ENCODE results near the gene KRT10. TPM values are rescaled to one million over a fixed set of nuclear protein-coding genes. Genes with fewer than 3 reads are reported as not detected.

KRT10 gene
- polyA plus RNA-seq, 3 donors, result 9.7 to 79.1 (median 58.7) TPM

DNA sequence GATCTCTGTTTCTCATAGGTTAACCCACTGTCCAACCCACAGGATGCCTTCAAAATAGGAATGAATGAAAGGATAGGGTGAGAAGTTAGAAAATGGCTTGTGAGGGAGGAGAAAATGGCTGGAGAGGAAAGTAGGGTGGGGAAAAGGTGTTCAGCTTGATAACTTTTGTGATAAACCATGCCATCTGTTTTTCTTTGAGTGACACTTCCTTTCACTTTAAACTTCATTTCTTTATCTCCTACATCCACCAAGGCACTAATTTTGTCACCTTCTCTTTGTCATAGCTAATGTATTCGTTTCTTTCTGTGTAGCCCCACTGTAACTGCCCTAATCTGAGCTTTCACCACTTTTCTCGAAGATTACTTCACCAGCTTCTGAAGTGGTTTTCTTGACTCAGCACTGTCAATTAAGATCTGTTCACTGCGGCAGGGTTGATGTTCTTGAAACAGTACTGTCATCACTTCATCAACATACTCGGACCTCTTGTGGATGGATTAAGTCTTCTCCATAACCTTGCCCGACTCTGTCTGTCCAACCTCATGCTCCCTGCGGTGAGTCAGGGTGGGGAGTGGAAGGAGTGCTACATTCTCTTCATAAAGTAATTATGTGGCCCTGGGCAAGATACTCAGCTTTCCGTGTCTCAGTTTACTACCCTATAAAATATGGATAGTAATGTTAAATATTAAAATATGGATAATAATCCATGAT is 5.5 kb upstream of the KRT10 start:
- intact Hi-C loops (cut with micrococcal nuclease), result no loop called here
- H3K4me1 ChIP-seq (ENCODE audit: control insufficient read depth in 1 of 2, insufficient read depth in 2 of 2, low read length in 2 of 2), result no peaks in the 10 kb centered on the region
- H4K20me1 ChIP-seq (ENCODE audit: insufficient read depth, low read length), result no peaks in the 10 kb centered on the region
- peaks cover 5 to 11% of the 10 kb centered on the region in 2 donors for H3K27me3 ChIP-seq (ENCODE audit: control insufficient read depth in 2 of 2, insufficient read depth in 2 of 2, low read length in 2 of 2)
- H3K4me3 ChIP-seq (replicated peaks in 1 of 3; ENCODE audit: low read depth in 2 of 3, low read length in 3 of 3), result no peak overlapping the region
- H3K9ac ChIP-seq (ENCODE audit: insufficient read depth, low read length, poor library complexity, severe bottlenecking), result no peak overlapping the region
- H2AFZ ChIP-seq (ENCODE audit: insufficient read depth, low read depth, low read length, poor library complexity, severe bottlenecking), result no peak overlapping the region
- Mint-ChIP-seq H3K27ac (no peak overlapping the region), H3K9me3 (peaks cover 2 to 8% (median 4%) of the 10 kb centered on the region in 7 donors), H3K27me3 (ENCODE audit: low read depth in 3 of 3) (peaks cover 13 to 26% (median 19%) of the 10 kb centered on the region in 3 donors), H3K4me3 (no peak overlapping the region), H3K4me1 (no peaks in the 10 kb centered on the region), H3K36me3 (no peaks in the 10 kb centered on the region)
- no peaks in the 10 kb centered on the region for H3K79me2 ChIP-seq (ENCODE audit: insufficient read depth, low read length)
- no peaks in the 10 kb centered on the region for H3K9me3 ChIP-seq (replicated peaks in 1 of 2; ENCODE audit: control insufficient read depth in 1 of 2, insufficient read depth in 1 of 2, low read length in 2 of 2)
- TF ChIP-seq, protein P1, sequence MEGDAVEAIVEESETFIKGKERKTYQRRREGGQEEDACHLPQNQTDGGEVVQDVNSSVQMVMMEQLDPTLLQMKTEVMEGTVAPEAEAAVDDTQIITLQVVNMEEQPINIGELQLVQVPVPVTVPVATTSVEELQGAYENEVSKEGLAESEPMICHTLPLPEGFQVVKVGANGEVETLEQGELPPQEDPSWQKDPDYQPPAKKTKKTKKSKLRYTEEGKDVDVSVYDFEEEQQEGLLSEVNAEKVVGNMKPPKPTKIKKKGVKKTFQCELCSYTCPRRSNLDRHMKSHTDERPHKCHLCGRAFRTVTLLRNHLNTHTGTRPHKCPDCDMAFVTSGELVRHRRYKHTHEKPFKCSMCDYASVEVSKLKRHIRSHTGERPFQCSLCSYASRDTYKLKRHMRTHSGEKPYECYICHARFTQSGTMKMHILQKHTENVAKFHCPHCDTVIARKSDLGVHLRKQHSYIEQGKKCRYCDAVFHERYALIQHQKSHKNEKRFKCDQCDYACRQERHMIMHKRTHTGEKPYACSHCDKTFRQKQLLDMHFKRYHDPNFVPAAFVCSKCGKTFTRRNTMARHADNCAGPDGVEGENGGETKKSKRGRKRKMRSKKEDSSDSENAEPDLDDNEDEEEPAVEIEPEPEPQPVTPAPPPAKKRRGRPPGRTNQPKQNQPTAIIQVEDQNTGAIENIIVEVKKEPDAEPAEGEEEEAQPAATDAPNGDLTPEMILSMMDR (IDR thresholded peaks at IDR 0.05), result no peak
- no peak for DNase-seq
- 20% methylated on average over 2 of the region's 7 CpGs for WGBS (ENCODE audit: insufficient coverage)
- no peak overlapping the region for H3K4me2 ChIP-seq (replicated peaks; ENCODE audit: extremely low read depth, low read length, poor library complexity, severe bottlenecking)
- no peaks in the 10 kb centered on the region for H3K36me3 ChIP-seq (replicated peaks in 1 of 2; ENCODE audit: control insufficient read depth in 1 of 2, insufficient read depth in 2 of 2, low read length in 2 of 2)
- H3K27ac ChIP-seq (ENCODE audit: low read depth in 1 of 2, low read length in 2 of 2), result no peak overlapping the region

DNA sequence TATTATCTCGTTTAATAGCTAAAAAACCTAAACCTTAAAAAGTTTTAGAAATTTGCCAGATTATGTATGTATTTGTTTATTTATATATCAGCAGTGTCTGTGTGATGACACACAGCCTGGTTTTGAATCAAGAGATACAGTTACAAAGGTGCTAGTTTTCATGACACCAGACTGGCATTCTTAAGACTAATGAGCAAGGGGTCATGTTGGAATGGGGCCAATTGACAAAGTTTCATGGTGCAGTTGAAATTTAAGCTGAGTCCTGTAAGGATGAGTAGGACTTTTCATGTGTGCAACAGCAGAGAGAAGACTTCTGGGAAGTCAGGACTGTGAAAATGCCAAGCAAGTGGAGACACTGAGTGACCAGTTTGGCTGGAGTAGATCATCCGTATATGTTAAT is 3.2 kb upstream of the KRT10 start:
- Histone ChIP-seq H3K79me2 (ENCODE audit: insufficient read depth, low read length) (no peaks in the 10 kb centered on the region), H3K27me3 (ENCODE audit: control insufficient read depth in 2 of 2, insufficient read depth in 2 of 2, low read length in 2 of 2) (peaks cover 10 to 26% of the 10 kb centered on the region in 2 donors), H3K4me3 (replicated peaks in 1 of 3; ENCODE audit: low read depth in 2 of 3, low read length in 3 of 3) (no peak overlapping the region), H3K36me3 (replicated peaks in 1 of 2; ENCODE audit: control insufficient read depth in 1 of 2, insufficient read depth in 2 of 2, low read length in 2 of 2) (no peaks in the 10 kb centered on the region), H4K20me1 (ENCODE audit: insufficient read depth, low read length) (no peaks in the 10 kb centered on the region), H3K27ac (ENCODE audit: low read depth in 1 of 2, low read length in 2 of 2) (no peak overlapping the region), H2AFZ (ENCODE audit: insufficient read depth, low read depth, low read length, poor library complexity, severe bottlenecking) (no peak overlapping the region), H3K9ac (ENCODE audit: insufficient read depth, low read length, poor library complexity, severe bottlenecking) (no peak overlapping the region), H3K4me2 (replicated peaks; ENCODE audit: extremely low read depth, low read length, poor library complexity, severe bottlenecking) (no peak overlapping the region), H3K9me3 (replicated peaks in 1 of 2; ENCODE audit: control insufficient read depth in 1 of 2, insufficient read depth in 1 of 2, low read length in 2 of 2) (no peaks in the 10 kb centered on the region), H3K4me1 (ENCODE audit: control insufficient read depth in 1 of 2, insufficient read depth in 2 of 2, low read length in 2 of 2) (no peaks in the 10 kb centered on the region)
- intact Hi-C loops (cut with micrococcal nuclease), result no loop called here
- peak overlapping the region in 1 of 2 donors; percentile 8 for H3K4me3 Mint-ChIP-seq
- no peaks in the 10 kb centered on the region for H3K4me1 Mint-ChIP-seq
- WGBS (ENCODE audit: insufficient coverage), result no CpG with 5 or more reads among the region's 2 CpGs
- no peak overlapping the region for H3K27ac Mint-ChIP-seq
- peaks cover 24 to 38% (median 25%) of the 10 kb centered on the region in 3 donors for H3K27me3 Mint-ChIP-seq (ENCODE audit: low read depth in 3 of 3)
- peaks cover 2 to 10% (median 4%) of the 10 kb centered on the region in 7 donors for H3K9me3 Mint-ChIP-seq
- TF ChIP-seq, protein P1 (IDR thresholded peaks at IDR 0.05), result no peak
- peaks cover 0 to 6% of the 10 kb centered on the region in 2 donors for H3K36me3 Mint-ChIP-seq
- no peak for DNase-seq
